SU-DHL-6 (cell line): ENCODE data around the gene ANO6.

Experiments
- H2AFZ ChIP-seq: fragments of 200-600 bp; sonication (generic); 2 replicates; pipeline ENCODE4 v1.6.1; 2014; ENCODE audit warnings: low read depth, mild to moderate bottlenecking, moderate library complexity, mixed read lengths, antibody characterized with exemption, low read length; ENCODE audit not compliant: severe bottlenecking
- H3F3A ChIP-seq: fragments of 200-600 bp; shearing (Covaris generic); 2 replicates; pipeline ENCODE4 v1.6.0; 2016; ENCODE audit warnings: antibody characterized with exemption, mild to moderate bottlenecking; ENCODE audit not compliant: insufficient read depth
- H3K27ac ChIP-seq: fragments of 200-600 bp; sonication (generic); 2 replicates; pipeline ENCODE4 v1.5.1; 2016; ENCODE audit warnings: low read depth, mild to moderate bottlenecking, low read length, moderate library complexity, mixed read lengths
- H3K27me3 ChIP-seq: fragments of 200-600 bp; sonication (generic), shearing (Covaris generic); 2 replicates; pipeline ENCODE4 v1.6.0; 2014; ENCODE audit warnings: mild to moderate bottlenecking, low read length
- H3K36me3 ChIP-seq: fragments of 200-600 bp; sonication (generic); 2 replicates; pipeline ENCODE4 v1.6.1; 2014; ENCODE audit warnings: mild to moderate bottlenecking, low read length, mixed read lengths
- H3K4me2 ChIP-seq: fragments of 300-600, 200-600 bp; shearing (Covaris generic), sonication (generic); 2 replicates; pipeline ENCODE4 v1.6.0; 2014; ENCODE audit warnings: low read length, low read depth, mild to moderate bottlenecking; ENCODE audit not compliant: poor library complexity, severe bottlenecking
- H3K4me3 ChIP-seq: fragments of 200-600 bp; sonication (generic); 2 replicates; pipeline ENCODE4 v1.5.1; 2014; ENCODE audit warnings: antibody characterized with exemption, low read length, mild to moderate bottlenecking, mixed read lengths; ENCODE audit not compliant: insufficient read depth, poor library complexity, severe bottlenecking
- H3K79me2 ChIP-seq: fragments of 200-600 bp; sonication (generic); 2 replicates; pipeline ENCODE4 v1.6.1; 2014; ENCODE audit warnings: mild to moderate bottlenecking, low read length, moderate library complexity; ENCODE audit not compliant: insufficient read depth
- H3K9ac ChIP-seq: fragments of 200-600 bp; sonication (generic); 2 replicates; pipeline ENCODE4 v1.7.0; 2014; ENCODE audit warnings: mild to moderate bottlenecking, low read length
- H3K9me2 ChIP-seq: fragments of 200-600 bp; sonication (generic); replicated peaks from 2 replicates; pipeline ENCODE4 v1.6.1; 2014; ENCODE audit warnings: low read length; ENCODE audit not compliant: insufficient read depth
- H3K9me3 ChIP-seq: fragments of 200-600 bp; sonication (generic); 2 replicates; pipeline ENCODE4 v1.6.1; 2014; ENCODE audit warnings: low read length, mixed read lengths; ENCODE audit not compliant: insufficient read depth
- H4K20me1 ChIP-seq: fragments of 200-600 bp; sonication (generic); 2 replicates; pipeline ENCODE4 v1.6.1; 2014; ENCODE audit warnings: low read depth, mild to moderate bottlenecking, antibody characterized with exemption, low read length, moderate library complexity, mixed read lengths
- EZH2phosphoT487 ChIP-seq: fragments of 200-600 bp; sonication (generic), shearing (Covaris generic); conservative IDR thresholded peaks from 2 replicates; pipeline ENCODE4 v1.6.1; 2018; ENCODE audit warnings: mild to moderate bottlenecking, antibody characterized with exemption, low read length, moderate library complexity, mixed read lengths
- TF ChIP-seq, protein P1 (sequence below): fragments of 200-600 bp; sonication (generic); IDR thresholded peaks from one replicate; pipeline ENCODE4 v1.5.1; 2017; ENCODE audit warnings: antibody characterized with exemption, mild to moderate bottlenecking, low read length, moderate library complexity; ENCODE audit not compliant: insufficient read depth, poor library complexity, severe bottlenecking

The ANO6 gene

DNA sequence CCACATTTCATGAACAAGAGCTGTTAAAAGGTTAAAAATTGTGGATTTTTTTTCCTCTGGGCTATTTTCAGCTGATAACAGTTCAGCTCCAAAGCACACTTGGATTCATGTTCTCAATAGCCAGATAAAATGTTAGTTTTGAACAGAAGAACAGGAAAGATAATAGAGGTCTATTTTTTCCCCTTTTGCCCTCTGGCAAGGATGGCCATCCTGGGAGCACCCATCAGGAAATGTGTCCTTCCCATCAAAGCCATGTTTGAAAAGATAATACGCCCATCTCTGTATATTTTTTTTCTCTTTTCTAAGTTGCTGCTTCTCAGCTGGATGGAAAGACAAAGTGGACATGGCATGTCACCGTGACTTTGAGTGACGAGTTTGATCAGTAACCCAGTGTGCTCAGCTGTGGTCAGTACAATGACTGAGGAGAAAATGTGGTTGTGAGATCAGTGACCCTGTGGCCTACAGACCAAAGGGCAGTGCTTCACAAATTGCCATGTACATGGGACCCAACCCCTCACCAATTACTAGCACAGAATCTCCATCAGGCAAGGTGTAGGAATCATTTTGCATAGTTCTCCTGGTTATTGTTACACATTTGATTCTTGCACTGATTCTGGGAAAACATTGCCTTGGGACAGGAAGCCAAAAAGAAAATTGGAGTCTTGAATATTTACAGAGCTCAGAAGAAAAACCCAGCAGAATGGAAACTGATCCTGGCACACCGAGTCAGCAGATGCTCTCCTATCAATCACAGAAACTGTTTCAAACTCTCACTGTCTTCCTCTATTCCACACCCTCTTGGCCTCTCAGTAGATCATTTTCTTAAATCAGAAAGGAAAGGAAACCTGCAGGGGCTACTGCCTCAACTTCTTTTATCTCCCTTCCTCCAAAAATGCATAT is 64.3 kb downstream of the ANO6 start:
- TF ChIP-seq, protein P1, sequence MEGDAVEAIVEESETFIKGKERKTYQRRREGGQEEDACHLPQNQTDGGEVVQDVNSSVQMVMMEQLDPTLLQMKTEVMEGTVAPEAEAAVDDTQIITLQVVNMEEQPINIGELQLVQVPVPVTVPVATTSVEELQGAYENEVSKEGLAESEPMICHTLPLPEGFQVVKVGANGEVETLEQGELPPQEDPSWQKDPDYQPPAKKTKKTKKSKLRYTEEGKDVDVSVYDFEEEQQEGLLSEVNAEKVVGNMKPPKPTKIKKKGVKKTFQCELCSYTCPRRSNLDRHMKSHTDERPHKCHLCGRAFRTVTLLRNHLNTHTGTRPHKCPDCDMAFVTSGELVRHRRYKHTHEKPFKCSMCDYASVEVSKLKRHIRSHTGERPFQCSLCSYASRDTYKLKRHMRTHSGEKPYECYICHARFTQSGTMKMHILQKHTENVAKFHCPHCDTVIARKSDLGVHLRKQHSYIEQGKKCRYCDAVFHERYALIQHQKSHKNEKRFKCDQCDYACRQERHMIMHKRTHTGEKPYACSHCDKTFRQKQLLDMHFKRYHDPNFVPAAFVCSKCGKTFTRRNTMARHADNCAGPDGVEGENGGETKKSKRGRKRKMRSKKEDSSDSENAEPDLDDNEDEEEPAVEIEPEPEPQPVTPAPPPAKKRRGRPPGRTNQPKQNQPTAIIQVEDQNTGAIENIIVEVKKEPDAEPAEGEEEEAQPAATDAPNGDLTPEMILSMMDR: no peak
- no peak for TF ChIP-seq EZH2phosphoT487
- H3K36me3 ChIP-seq: no peaks in the 10 kb centered on the region
- H3K4me3 ChIP-seq: no peak overlapping the region
- no peak overlapping the region for H3K27ac ChIP-seq
- H3K79me2 ChIP-seq: no peaks in the 10 kb centered on the region
- no peaks in the 10 kb centered on the region for H3F3A ChIP-seq
- H3K27me3 ChIP-seq: no peaks in the 10 kb centered on the region
- no peaks in the 10 kb centered on the region for H4K20me1 ChIP-seq
- H2AFZ ChIP-seq: no peak overlapping the region
- no peak overlapping the region for H3K4me2 ChIP-seq
- no peaks in the 10 kb centered on the region for H3K9me2 ChIP-seq
- H3K9ac ChIP-seq: no peak overlapping the region
- no peaks in the 10 kb centered on the region for H3K9me3 ChIP-seq

DNA sequence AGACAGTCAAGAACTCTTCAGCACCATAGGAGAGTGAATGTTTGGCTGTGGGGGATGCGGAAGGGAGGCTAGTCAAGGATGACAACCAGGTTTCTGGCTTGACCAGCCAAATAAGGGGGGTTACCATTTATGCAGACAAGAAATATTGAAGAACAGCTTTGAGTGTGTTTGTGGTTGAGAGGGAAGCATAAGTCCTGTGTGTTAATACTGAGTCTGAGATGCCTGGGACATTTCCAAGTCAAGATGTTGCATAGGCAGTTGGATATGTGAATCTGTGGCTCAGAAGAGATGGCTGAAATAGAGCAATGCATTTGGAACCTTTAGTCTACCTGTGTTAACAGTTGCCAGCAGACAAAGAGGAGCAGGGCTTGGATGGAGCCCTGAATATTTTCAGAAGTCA is 66.1 kb downstream of the ANO6 start:
- Histone ChIP-seq H4K20me1 (no peaks in the 10 kb centered on the region), H3K27me3 (no peaks in the 10 kb centered on the region), H3K27ac (no peak overlapping the region), H3K9ac (no peak overlapping the region), H3K9me3 (no peaks in the 10 kb centered on the region), H2AFZ (no peak overlapping the region), H3K4me3 (no peak overlapping the region), H3K9me2 (no peaks in the 10 kb centered on the region), H3F3A (no peaks in the 10 kb centered on the region), H3K79me2 (no peaks in the 10 kb centered on the region), H3K4me2 (no peak overlapping the region), H3K36me3 (no peaks in the 10 kb centered on the region)
- TF ChIP-seq EZH2phosphoT487: no peak
- TF ChIP-seq, protein P1: no peak

DNA sequence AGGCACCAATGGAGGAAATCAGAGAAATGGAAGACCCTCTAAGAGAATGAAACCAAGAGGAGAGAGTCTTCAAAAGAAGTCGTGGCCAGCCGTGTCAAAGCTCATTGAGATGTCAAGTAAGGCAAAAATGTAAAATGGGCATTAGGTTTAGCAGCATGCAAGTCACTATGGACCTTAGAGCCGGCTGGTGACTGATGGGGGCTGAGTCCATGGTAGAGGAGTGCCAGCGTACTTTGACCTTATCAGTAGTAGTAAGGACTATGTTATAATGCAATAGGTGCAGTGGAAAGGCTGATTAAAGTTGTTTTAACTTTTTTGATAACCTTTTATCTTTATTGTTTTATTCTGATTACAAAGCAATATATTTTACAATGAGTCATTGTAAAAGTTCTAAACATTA is 66.5 kb downstream of the ANO6 start:
- Histone ChIP-seq H3K9me2 (no peaks in the 10 kb centered on the region), H4K20me1 (no peaks in the 10 kb centered on the region)

More for the DNA sequence above, 66.5 kb downstream of the ANO6 start:
- Histone ChIP-seq H3K4me3 (no peak overlapping the region), H3F3A (no peaks in the 10 kb centered on the region), H3K27ac (no peak overlapping the region), H3K9me3 (no peaks in the 10 kb centered on the region), H3K4me2 (no peak overlapping the region), H3K27me3 (no peaks in the 10 kb centered on the region), H3K36me3 (no peaks in the 10 kb centered on the region), H2AFZ (no peak overlapping the region), H3K9ac (no peak overlapping the region), H3K79me2 (no peaks in the 10 kb centered on the region)
- no peak for TF ChIP-seq EZH2phosphoT487
- TF ChIP-seq, protein P1: no peak
